ENCODE results near the gene PAMR1. TPM values are rescaled to one million over a fixed set of nuclear protein-coding genes. Genes with fewer than 3 reads are reported as not detected.

The PAMR1 gene
- total and polyA plus RNA-seq, 2 of the 8 experiments (the other 6 are each of a cell fraction or from before 2014, with no cell fraction given) = 3.0 to 6.9 TPM

GRCh38 chr11:35487532-35488078, 37.8 kb downstream of the PAMR1 start:
- peaks cover 0 to 4% (median 2%) of the 10 kb centered on the region in 4 experiments; a peak in 3 of 8 replicates for H3K36me3 ChIP-seq (ENCODE audit: control insufficient read depth in 2 of 4, insufficient read depth in 4 of 4, low read length in 3 of 4)
- H3K18ac ChIP-seq (ENCODE audit: extremely low read depth, low read length) = no peak overlapping the region
- H4K8ac ChIP-seq (ENCODE audit: extremely low read depth, insufficient read depth, low read length) = no peak overlapping the region
- no peaks in the 10 kb centered on the region for H3K4me1 ChIP-seq (replicated peaks in 1 of 4; ENCODE audit: control insufficient read depth in 3 of 4, insufficient read depth in 4 of 4, low read length in 3 of 4)
- CTCF ChIA-PET (ENCODE audit: partially characterized antibody) = interaction anchor here (0.6 to 4.2 kb wide), 51 partner anchors 10 to 855 kb away, joined by 3 to 22 read pairs (median 4); partner anchors contain the start of gene PAMR1
- H3K4me2 ChIP-seq (ENCODE audit: insufficient read depth in 1 of 2, low read depth in 2 of 2, low read length in 2 of 2) = no peak overlapping the region
- POLR2A ChIA-PET (ENCODE audit: partially characterized antibody) = no interaction called here
- H4K91ac ChIP-seq (replicated peaks; ENCODE audit: insufficient read length, low read length) = no peak overlapping the region
- no peak overlapping the region for H2BK5ac ChIP-seq (ENCODE audit: low read depth, low read length)
- H3K27ac ChIP-seq (ENCODE audit: low read depth, low read length) = no peak overlapping the region
- H3K79me1 ChIP-seq (ENCODE audit: low read depth, low read length) = no peaks in the 10 kb centered on the region
- no peak overlapping the region for H3K4ac ChIP-seq (replicated peaks; ENCODE audit: insufficient read length, low read depth, low read length)
- no peak overlapping the region for H3K23ac ChIP-seq (ENCODE audit: insufficient read length)
- no peak overlapping the region for H2AFZ ChIP-seq (ENCODE audit: low read length)
- H4K5ac ChIP-seq (ENCODE audit: insufficient read length, low read depth, low read length) = no peak overlapping the region
- DNase-seq (ENCODE audit: low read depth in 1 of 2, low spot score in 2 of 2) (peak; percentile 39 to 84), FAIRE-seq (peak; percentile 62)
- no peak overlapping the region for H2BK20ac ChIP-seq (ENCODE audit: low read length)
- H4K20me1 ChIP-seq (replicated peaks in 1 of 2; ENCODE audit: control insufficient read depth in 1 of 2, insufficient read depth in 2 of 2, low read length in 2 of 2) = no peaks in the 10 kb centered on the region
- H2AK5ac ChIP-seq (ENCODE audit: low read depth, low read length) = no peak overlapping the region; the same call in 1 of the 2 replicates
- no peaks in the 10 kb centered on the region; a peak in 1 of 7 replicates for H3K27me3 ChIP-seq (replicated peaks in 1 of 4; ENCODE audit: control insufficient read depth in 3 of 4, extremely low read depth in 1 of 4, insufficient read depth in 3 of 4, low read length in 3 of 4)
- no peaks in the 10 kb centered on the region for H3K23me2 ChIP-seq (ENCODE audit: low read depth, low read length)
- no peaks in the 10 kb centered on the region for H3K79me2 ChIP-seq (ENCODE audit: control insufficient read depth in 1 of 2, insufficient read depth in 2 of 2, low read length in 2 of 2)
- no peak overlapping the region for H2BK12ac ChIP-seq (ENCODE audit: low read depth, low read length)
- no peak overlapping the region for H3K14ac ChIP-seq (ENCODE audit: insufficient read length)
- WGBS, 2 experiments (ENCODE audit: extremely low coverage in 1 of 2, insufficient coverage in 1 of 2, insufficient read length in 1 of 2, insufficient replicate concordance in 2 of 2, low coverage in 1 of 2, low lambda C conversion rate in 2 of 2, missing lambda C conversion rate in 1 of 2) = 38% methylated on average over 6 of the region's 6 CpGs; no CpG with 5 or more reads in 1 of the 2 experiments
- no peak overlapping the region; the same call in 1 of the 2 replicates for H2BK15ac ChIP-seq (ENCODE audit: low read length)
- no peak overlapping the region for H3K9ac ChIP-seq (replicated peaks in 1 of 4; ENCODE audit: extremely low read depth in 1 of 4, low read depth in 3 of 4, low read length in 3 of 4)
- no peak overlapping the region for H2BK120ac ChIP-seq (replicated peaks; ENCODE audit: low read depth, low read length)
- no peak overlapping the region for H3K4me3 ChIP-seq (ENCODE audit: extremely low read depth in 1 of 4, insufficient read depth in 2 of 4, low read depth in 3 of 4, low read length in 4 of 4)
- H3K56ac ChIP-seq (replicated peaks; ENCODE audit: insufficient read length, low read depth, low read length) = no peak overlapping the region
- 0 out of 4 replicates have a peak, but pooled peaks cover 4 to 6% of the 10 kb centered on the region in 2 experiments for H3K9me3 ChIP-seq (ENCODE audit: insufficient read depth in 2 of 2, low read depth in 1 of 2, low read length in 1 of 2)
- TF ChIP-seq CHD2 (IDR thresholded peaks at IDR 0.05; ENCODE audit: low read length) = no peak
- no peak for TF ChIP-seq HDAC6 (IDR thresholded peaks at IDR 0.05; ENCODE audit: low read depth, low read length)
- peak; percentile 87 to 96 for TF ChIP-seq RAD21 (IDR thresholded peaks at IDR 0.05 in 1 of 2, conservative IDR thresholded peaks at IDR 0.05 in 1 of 2; ENCODE audit: low read depth in 2 of 2, low read length in 2 of 2)
- no peak for TF ChIP-seq PHF8 (conservative IDR thresholded peaks at IDR 0.05; ENCODE audit: low read depth, low read length)
- TF ChIP-seq KDM4A (IDR thresholded peaks at IDR 0.05; ENCODE audit: low read depth, low read length, severe bottlenecking) = no peak
- no peak for TF ChIP-seq RNF2 (IDR thresholded peaks at IDR 0.05; ENCODE audit: borderline replicate concordance, low read depth, low read length, missing control alignments, poor library complexity, severe bottlenecking)
- peak; percentile 99 for TF ChIP-seq KDM1A (IDR thresholded peaks at IDR 0.05; ENCODE audit: borderline replicate concordance, low read length)

Data from H1 (cell line).